Measurements from ENCODE around the gene DNAI7. TPM values are rescaled to one million over a fixed set of nuclear protein-coding genes. Genes with fewer than 3 reads are reported as not detected.

Gene DNAI7
- total RNA-seq, 1 donor from 2014 or later: 1.1 TPM

DNA sequence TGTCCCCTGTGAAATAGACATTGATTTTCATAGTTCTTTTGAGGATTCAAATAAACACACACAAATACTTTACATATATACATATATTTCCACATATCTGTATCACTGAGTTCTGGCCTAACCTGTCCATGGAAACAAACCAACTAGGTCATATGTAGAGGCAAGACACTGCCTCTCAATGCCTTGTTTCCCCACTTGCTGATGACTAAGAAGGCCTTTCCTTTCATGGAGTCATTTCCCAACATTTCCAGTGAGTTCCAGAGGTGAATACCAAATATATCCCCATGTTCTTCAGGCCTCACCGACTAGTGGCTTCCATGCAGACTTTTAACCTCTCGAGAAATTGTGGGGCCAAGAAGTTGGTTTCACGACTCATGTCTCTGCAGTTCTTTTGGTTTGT lies 120.8 kb downstream of the DNAI7 start:
- Histone ChIP-seq H3K4me3 (no peak overlapping the region), H3K36me3 (no peaks in the 10 kb centered on the region), H3K4me1 (peaks cover 11% of the 10 kb centered on the region), H3K27me3 (ENCODE audit: low read depth) (no peaks in the 10 kb centered on the region), H3K9me3 (replicated peaks) (no peaks in the 10 kb centered on the region), H3K27ac (replicated peaks) (no peak overlapping the region)
- DNase-seq: no peak
- intact Hi-C loops (cut with micrococcal nuclease): no loop called here
- TF ChIP-seq, protein P1, sequence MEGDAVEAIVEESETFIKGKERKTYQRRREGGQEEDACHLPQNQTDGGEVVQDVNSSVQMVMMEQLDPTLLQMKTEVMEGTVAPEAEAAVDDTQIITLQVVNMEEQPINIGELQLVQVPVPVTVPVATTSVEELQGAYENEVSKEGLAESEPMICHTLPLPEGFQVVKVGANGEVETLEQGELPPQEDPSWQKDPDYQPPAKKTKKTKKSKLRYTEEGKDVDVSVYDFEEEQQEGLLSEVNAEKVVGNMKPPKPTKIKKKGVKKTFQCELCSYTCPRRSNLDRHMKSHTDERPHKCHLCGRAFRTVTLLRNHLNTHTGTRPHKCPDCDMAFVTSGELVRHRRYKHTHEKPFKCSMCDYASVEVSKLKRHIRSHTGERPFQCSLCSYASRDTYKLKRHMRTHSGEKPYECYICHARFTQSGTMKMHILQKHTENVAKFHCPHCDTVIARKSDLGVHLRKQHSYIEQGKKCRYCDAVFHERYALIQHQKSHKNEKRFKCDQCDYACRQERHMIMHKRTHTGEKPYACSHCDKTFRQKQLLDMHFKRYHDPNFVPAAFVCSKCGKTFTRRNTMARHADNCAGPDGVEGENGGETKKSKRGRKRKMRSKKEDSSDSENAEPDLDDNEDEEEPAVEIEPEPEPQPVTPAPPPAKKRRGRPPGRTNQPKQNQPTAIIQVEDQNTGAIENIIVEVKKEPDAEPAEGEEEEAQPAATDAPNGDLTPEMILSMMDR (IDR thresholded peaks at IDR 0.05; ENCODE audit: borderline replicate concordance): no peak

GRCh38 chr12:25072906-25073650 lies 121.9 kb downstream of the DNAI7 start:
- TF ChIP-seq, protein P1 (IDR thresholded peaks at IDR 0.05; ENCODE audit: borderline replicate concordance): no peak
- intact Hi-C loops (cut with micrococcal nuclease): no loop called here
- H3K27me3 ChIP-seq (ENCODE audit: low read depth): no peaks in the 10 kb centered on the region
- no peaks in the 10 kb centered on the region for H3K36me3 ChIP-seq
- H3K9me3 ChIP-seq (replicated peaks): no peaks in the 10 kb centered on the region
- H3K4me3 ChIP-seq: no peak overlapping the region
- no peak for DNase-seq
- H3K27ac ChIP-seq (replicated peaks): peak overlapping the region; percentile 37
- peaks cover 11% of the 10 kb centered on the region for H3K4me1 ChIP-seq

DNA sequence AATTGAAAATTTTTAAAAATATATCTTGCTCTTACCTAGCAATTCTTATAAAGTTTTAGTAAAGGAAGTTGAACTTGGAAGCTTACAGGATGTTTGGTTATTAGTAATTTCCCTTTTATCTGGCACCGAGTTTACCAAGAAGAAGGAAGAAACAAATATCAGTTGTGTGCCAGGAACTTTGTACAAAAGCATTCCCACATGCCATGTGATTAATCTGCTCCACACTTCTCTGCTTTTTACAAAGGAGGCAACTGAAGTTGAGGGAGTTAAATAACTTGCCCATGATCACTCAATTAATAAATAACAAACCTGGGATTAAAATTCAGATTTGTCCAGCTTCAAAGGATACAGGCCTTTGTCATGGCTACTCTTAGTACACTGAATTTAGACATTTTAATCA lies 123.6 kb downstream of the DNAI7 start:
- DNase-seq: no peak
- Histone ChIP-seq H3K4me1 (peaks cover 11% of the 10 kb centered on the region), H3K9me3 (replicated peaks) (no peaks in the 10 kb centered on the region), H3K36me3 (peaks cover 4% of the 10 kb centered on the region), H3K27ac (replicated peaks) (peak overlapping the region; percentile 45), H3K4me3 (no peak overlapping the region), H3K27me3 (ENCODE audit: low read depth) (no peaks in the 10 kb centered on the region)
- TF ChIP-seq, protein P1 (IDR thresholded peaks at IDR 0.05; ENCODE audit: borderline replicate concordance): no peak
- intact Hi-C loops (cut with micrococcal nuclease): no loop called here

DNA sequence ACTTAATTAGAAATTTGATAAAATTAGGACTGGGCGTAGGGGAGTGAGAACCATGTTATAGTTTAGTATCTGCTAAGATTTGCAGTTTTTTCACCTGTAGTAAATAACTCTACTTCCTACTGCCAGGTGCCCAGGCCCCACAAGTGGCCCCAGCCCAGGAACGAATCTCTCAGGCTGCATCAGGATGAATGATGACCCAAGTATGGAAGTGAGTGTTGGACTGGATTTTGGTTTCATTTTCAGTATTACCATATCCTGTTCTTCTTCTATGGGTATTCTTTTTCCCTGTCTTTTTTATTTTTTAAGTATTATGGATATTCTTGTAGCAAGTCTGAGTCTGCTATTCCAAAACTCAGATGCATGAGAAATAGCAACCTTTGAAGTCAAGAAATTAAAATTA lies 125.7 kb downstream of the DNAI7 start:
- Histone ChIP-seq H3K27me3 (ENCODE audit: low read depth) (no peaks in the 10 kb centered on the region), H3K36me3 (peaks cover 4% of the 10 kb centered on the region), H3K9me3 (replicated peaks) (no peaks in the 10 kb centered on the region), H3K27ac (replicated peaks) (no peak overlapping the region), H3K4me1 (peaks cover 11% of the 10 kb centered on the region), H3K4me3 (peak overlapping the region; percentile 2)
- DNase-seq: no peak
- intact Hi-C loops (cut with micrococcal nuclease): no loop called here
- TF ChIP-seq, protein P1 (IDR thresholded peaks at IDR 0.05; ENCODE audit: borderline replicate concordance): no peak

GRCh38 chr12:25065035-25065434 lies 129.9 kb downstream of the DNAI7 start:
- H3K27me3 ChIP-seq (ENCODE audit: low read depth): no peaks in the 10 kb centered on the region
- H3K4me1 ChIP-seq: no peaks in the 10 kb centered on the region
- TF ChIP-seq, protein P1 (IDR thresholded peaks at IDR 0.05; ENCODE audit: borderline replicate concordance): no peak
- no peak overlapping the region for H3K27ac ChIP-seq (replicated peaks)
- peaks cover 4% of the 10 kb centered on the region for H3K36me3 ChIP-seq
- H3K9me3 ChIP-seq (replicated peaks): no peaks in the 10 kb centered on the region
- H3K4me3 ChIP-seq: no peak overlapping the region
- no peak for DNase-seq
- intact Hi-C loops (cut with micrococcal nuclease): no loop called here

Measured in left ventricle myocardium inferior (tissue), 1 donor.